Fibroblast of the conjunctiva (primary cell): ENCODE data around the gene ACAD8.

Source experiments
- DNase-seq: peaks from one replicate; pipeline ENCODE4 v3.0.0-alpha.2; 2010; ENCODE audit warnings: low read depth

ACAD8 gene

GRCh38 chr11:134253188-134253993, at the start of gene ACAD8, which contains the start of gene THYN1:
TSS of gene ACAD8 (plus strand) at chr11:134253568. CDS start at chr11:134253601, 33 bp downstream.
TSS of gene THYN1 (minus strand) at chr11:134253352. CDS start at chr11:134252882, 470 bp downstream.
- DNase-seq = peak; percentile 96

GRCh38 chr11:134205729-134206128, 47.6 kb upstream of the ACAD8 start:
- DNase-seq = no peak

- no peak for DNase-seq
These were observed 47.2 kb upstream of the ACAD8 start for GRCh38 chr11:134206185-134206584.

GRCh38 chr11:134207538-134208239, 45.7 kb upstream of the ACAD8 start:
- no peak for DNase-seq

- DNase-seq = no peak
These were observed 37.5 kb upstream of the ACAD8 start for GRCh38 chr11:134215836-134216235.

- no peak for DNase-seq
These were observed 36.6 kb upstream of the ACAD8 start for GRCh38 chr11:134216816-134217215.

GRCh38 chr11:134223121-134223520, 30.2 kb upstream of the ACAD8 start:
- no peak for DNase-seq

GRCh38 chr11:134223836-134224709, 29.3 kb upstream of the ACAD8 start, which contains the start of the genes NCAPD3 and VPS26B:
TSS of gene NCAPD3 (minus strand) at chr11:134223967. CDS start at chr11:134223926, 41 bp downstream.
TSS of gene VPS26B (plus strand) at chr11:134224671. CDS start at chr11:134225123, 452 bp downstream.
- DNase-seq = peak; percentile 92

GRCh38 chr11:134224710-134225664, 28.4 kb upstream of the ACAD8 start:
- no peak for DNase-seq

- no peak for DNase-seq
These were observed 26.5 kb upstream of the ACAD8 start for GRCh38 chr11:134226806-134227325.

GRCh38 chr11:134228625-134229024, 24.7 kb upstream of the ACAD8 start:
- no peak for DNase-seq

GRCh38 chr11:134229126-134229790, 24.1 kb upstream of the ACAD8 start:
- DNase-seq = no peak

- DNase-seq = no peak
These were observed 23.0 kb upstream of the ACAD8 start for GRCh38 chr11:134230339-134230738.

- no peak for DNase-seq
These were observed 21.3 kb upstream of the ACAD8 start for GRCh38 chr11:134231958-134232659.

- no peak for DNase-seq
These were observed 19.6 kb upstream of the ACAD8 start for GRCh38 chr11:134233729-134234179.

GRCh38 chr11:134235399-134235798, 18.0 kb upstream of the ACAD8 start:
- no peak for DNase-seq

- DNase-seq = no peak
These were observed 16.4 kb upstream of the ACAD8 start for GRCh38 chr11:134236834-134237556.

GRCh38 chr11:134237557-134237922, 15.8 kb upstream of the ACAD8 start:
- DNase-seq = no peak

GRCh38 chr11:134238956-134239355, 14.4 kb upstream of the ACAD8 start:
- no peak for DNase-seq
